ENCODE measurements around the gene RAP1B.
"Not testable (repeated sequence)": the region's sequence is repeated elsewhere in the genome, so short reads cannot be mapped to it uniquely, and the experiment has no call there.

Gene RAP1B

DNA sequence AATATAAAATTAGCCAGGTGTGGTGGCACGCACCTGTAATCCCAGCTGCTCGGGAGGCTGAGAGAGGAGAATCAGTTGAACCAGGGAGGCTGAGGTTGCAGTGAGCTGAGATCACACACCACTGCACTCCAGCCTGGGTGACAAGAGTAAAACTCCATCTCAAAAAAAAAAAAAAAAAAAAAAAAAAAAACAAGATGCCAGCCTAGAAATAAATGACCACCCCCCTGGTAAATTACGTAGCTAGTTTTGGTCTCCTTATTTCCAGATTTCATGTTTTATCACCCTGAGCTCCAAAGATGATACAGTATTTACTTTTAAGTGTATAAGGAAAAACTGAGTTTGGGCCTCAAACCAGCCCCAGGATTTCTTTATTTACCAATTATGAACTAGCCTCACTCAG is 26.7 kb downstream of the RAP1B start:
- DNase-seq: not testable (repeated sequence)

DNA sequence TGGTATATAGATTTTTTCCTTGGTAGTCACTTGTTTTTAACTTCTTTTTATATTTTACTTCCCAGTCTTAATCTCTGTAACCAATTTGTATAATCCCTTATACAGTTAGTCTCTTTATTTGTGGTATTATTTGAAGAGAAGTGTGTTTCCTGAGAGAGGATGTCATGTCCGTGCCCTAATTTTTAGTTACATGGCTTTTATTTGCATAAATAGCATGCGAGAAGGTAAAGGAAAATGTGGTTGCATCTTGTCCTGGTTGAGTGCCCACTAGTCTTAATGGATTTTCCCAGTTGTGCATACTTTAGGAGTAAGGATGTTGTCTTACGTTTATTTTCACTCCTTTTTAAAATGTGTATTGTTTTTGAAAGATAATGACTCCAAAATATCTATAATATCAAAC is 27.5 kb downstream of the RAP1B start:
- no peak for DNase-seq

DNA sequence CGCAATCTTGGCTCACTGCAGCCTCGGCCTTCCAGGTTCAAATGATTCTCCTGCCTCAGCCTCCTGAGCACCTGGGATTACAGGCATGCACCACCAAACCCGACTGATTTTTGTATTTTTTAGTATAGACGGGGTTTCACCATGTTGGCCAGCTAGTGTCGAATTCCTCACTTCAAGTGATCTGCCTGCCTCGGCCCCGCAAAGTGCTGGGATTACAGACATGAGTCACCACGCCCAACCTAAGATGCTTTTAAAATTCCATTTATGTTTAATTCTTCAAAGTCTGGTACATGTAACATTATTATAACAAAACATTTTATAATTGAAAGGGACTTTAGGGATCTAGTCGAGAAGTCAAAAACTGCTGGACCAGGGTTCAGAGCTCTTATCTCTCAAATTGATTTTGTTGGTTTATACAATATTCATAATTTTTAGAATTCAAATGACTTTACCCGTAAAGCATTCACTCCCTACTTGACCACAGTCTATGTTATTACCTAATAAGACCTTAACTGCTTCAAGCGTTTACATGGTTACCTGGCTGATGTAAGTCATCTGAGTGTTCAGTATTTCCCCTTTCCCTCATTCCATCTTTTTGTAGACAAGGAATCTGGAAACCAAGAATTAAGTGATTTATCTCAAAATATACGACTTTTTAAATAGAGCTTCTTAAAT is 28.2 kb downstream of the RAP1B start:
- DNase-seq: no peak

GRCh38 chr12:68639396-68639767 is 28.7 kb downstream of the RAP1B start:
- no peak for DNase-seq

GRCh38 chr12:68641138-68641537 is 30.4 kb downstream of the RAP1B start:
- no peak for DNase-seq

GRCh38 chr12:68646484-68646883 is 35.8 kb downstream of the RAP1B start:
- no peak for DNase-seq

DNA sequence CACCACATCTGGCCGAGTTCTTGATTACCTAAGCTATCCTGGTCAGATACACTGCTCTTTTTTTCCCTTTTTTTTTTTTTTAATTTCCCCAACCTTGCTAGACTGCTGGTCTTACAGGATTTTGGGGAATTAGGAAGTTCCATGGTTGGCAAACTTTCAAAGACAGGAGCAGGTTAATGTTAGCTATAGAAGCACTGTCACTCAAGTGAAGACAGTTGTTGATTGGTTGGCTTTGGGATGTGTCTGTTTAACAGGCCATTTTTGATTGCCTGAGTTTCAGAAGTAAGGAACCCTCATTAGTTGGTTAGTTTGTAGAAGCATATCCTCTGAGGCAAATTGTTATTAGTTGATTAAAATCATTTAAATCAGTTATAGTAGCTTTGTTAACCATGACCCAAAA is 36.8 kb downstream of the RAP1B start:
- DNase-seq: no peak

DNA sequence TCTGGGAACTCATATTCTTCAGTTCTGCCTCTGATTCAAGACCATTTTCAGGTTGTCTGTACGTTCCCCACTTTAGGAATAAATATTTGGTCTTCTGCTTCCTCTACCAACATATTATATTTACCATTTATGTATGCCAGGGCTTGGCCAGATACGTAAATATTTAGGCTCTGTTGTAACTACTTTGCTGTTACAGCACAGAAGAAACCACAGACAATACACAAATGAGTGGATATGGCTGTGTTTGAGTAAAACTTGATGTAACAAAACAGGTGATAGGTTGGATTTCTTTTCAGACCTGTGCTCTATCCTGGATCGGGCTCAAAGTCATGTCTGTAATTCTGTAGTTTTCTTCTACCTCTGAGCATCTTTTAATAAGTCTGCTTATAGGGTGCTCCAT is 37.5 kb downstream of the RAP1B start:
- DNase-seq: no peak

DNA sequence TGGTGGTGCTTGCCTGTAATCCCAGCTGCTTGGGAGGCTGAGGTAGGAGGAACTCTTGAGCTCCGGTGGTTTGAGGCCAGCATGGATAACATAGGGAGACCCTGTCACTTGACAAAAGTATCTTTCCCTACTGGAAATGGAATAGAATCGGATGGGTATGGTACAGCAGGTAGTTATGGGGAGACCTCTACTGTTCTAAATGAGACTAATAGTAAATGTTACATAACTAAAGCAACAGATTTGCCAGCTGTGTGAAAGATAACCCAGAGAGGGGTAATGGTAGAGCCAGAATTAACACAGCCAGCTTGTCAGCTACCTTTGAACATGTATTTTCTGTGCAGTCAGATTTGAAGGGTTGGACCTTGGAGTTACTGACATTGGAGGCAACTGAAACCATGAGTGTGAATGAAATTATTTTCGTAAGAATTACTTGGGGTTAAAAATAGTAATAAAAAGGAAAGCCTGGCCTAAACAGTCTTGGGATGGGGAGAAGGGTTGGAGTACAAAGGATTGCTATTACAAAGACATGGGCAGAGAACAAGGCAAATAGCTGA is 54.4 kb downstream of the RAP1B start:
- no peak for DNase-seq

DNA sequence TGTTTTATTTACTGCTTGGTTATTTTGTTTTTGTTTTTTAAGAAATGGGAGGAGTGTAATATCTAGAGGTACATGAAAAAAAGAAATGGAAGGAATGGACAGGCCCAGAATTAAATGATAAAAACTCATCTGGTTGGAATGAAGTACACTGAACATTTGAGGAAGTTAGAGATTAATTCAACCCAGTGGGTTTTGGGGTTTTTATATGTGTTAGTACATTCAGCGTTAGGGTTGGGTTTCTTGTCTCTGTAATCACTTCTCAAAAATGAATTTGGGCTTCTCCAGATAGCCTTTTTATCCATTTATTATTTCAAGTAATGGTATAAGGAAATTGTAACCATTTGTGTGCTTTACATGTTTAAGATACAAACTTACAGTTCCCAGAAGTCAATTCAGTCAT is 56.6 kb downstream of the RAP1B start:
- DNase-seq: no peak

GRCh38 chr12:68667896-68668295 is 57.2 kb downstream of the RAP1B start:
- no peak for DNase-seq

GRCh38 chr12:68671179-68671578 is 60.5 kb downstream of the RAP1B start:
- no peak for DNase-seq

GRCh38 chr12:68673788-68674187 is 63.1 kb downstream of the RAP1B start:
- no peak for DNase-seq

GRCh38 chr12:68674376-68674775 is 63.7 kb downstream of the RAP1B start:
- no peak for DNase-seq

GRCh38 chr12:68675101-68675842 is 64.6 kb downstream of the RAP1B start:
- DNase-seq: no peak

DNA sequence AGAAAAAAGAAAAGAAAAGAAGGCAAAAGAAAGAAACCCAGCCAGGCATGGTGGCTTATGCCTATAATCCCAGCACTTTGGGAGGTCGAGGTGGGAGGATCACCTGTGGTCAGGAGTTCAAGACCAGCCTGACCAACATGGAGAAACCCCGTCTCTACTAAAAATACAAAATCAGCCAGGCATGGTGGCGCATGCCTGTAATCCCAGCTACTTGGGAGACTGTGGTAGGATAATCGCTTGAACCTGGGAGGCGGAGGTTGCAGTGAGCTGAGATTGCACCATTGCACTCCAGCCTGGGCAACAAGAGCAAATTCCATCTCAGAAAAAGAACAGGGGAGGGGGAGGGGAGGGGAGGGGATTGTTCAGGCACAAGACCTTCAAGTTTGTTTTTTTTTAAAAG is 66.2 kb downstream of the RAP1B start:
- DNase-seq: not testable (repeated sequence)

DNA sequence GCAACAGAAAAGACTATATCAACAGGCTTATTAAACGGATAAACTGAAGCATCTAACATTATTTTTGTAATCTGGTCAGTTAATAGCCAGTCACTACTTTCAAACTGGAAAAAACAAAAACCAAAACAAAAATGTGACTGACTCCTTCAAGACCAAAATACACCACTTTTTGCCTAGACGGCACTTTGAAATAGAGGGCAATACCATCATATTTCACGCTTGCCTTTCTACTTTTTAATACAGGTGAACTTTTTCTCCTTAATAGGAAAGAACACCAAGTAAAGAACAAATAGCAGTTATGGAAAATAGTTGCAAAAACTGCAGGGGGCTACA is 75.5 kb downstream of the RAP1B start:
- DNase-seq: no peak

GRCh38 chr12:68686595-68687521 is 76.2 kb downstream of the RAP1B start, which contains the start of gene NUP107:
NUP107 (plus strand) TSS chr12:68686978; CDS start chr12:68687066, 88 bp downstream.
- DNase-seq: peak; percentile 90

DNA sequence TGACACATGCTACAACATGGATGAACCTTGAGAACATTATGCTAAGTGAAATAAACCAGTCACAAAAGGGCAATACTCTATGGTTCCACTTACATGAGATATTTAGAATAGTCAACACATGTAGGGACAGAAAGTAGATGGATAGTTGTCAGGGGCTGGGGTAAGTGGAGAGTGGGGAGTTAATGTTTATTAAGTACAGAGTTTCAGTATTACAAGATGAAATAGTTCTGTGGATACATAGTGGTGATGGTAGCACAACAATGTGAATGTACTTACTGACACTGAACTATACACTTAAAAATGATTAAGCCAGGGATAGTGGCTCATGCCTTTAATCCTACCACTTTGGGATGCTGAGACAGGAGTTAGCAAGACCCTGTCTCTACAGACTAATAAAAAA is 84.8 kb downstream of the RAP1B start:
- no peak for DNase-seq

DNA sequence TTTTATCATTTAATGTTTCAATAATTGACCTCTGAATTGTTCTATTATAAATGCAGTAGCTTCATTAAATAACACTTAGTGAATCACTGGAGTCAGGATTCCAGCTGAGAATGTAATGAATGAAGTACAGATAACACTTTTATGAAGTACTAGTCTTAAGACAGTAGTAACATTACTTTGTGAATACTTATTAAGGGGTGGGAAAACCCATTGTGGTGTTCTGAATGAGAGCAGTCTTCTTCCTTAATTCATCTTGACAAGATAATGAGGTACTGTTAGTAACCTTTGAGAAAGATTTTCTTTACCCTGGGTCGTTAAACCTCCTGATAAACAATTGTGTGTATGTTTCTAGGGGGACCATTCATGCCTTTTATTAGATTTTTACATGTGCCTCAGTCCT is 88.8 kb downstream of the RAP1B start:
- DNase-seq: no peak
